Fibroblast of lung (primary cell): ENCODE data around the gene APOBEC4. TPM values are rescaled to one million over a fixed set of nuclear protein-coding genes. Genes with fewer than 3 reads are reported as not detected.

Experiments used
- DNase-seq, 2 donors: peaks; one replicate each; pipeline versions ENCODE4 v3.0.0 to v3.0.0-alpha.2; 2010; ENCODE audit warnings: low read depth in 2 of 2
- H2AFZ ChIP-seq: 2 replicates; pipeline ENCODE4 v1.5.1; 2012; ENCODE audit warnings: low read length, control low read depth, inconsistent platforms
- H3K27ac ChIP-seq: 2 replicates; pipeline ENCODE4 v1.5.1; 2011; ENCODE audit warnings: low read length, control low read depth; ENCODE audit not compliant: insufficient read depth
- H3K27me3 ChIP-seq: 2 replicates; pipeline ENCODE4 v1.5.1; 2011; ENCODE audit warnings: mild to moderate bottlenecking, low read length; ENCODE audit not compliant: control insufficient read depth, insufficient read depth
- H3K36me3 ChIP-seq: 2 replicates; pipeline ENCODE4 v1.5.1; 2011; ENCODE audit warnings: low read length; ENCODE audit not compliant: control insufficient read depth, insufficient read depth
- H3K4me1 ChIP-seq: 2 replicates; pipeline ENCODE4 v1.5.1; 2011; ENCODE audit warnings: low read length; ENCODE audit not compliant: control insufficient read depth, insufficient read depth; ENCODE audit errors: extremely low read depth
- H3K4me2 ChIP-seq: 2 replicates; pipeline ENCODE4 v1.5.1; 2011; ENCODE audit warnings: low read length, control low read depth; ENCODE audit not compliant: insufficient read depth; ENCODE audit errors: extremely low read depth
- H3K4me3 ChIP-seq, 4 experiments: fragments of 200-600 bp in 1 of 4; sonication (generic) in 1 of 4; replicated peaks in 1 of 4; 2 replicates each; pipeline ENCODE4 v1.5.1; 2011 to 2016; ENCODE audit warnings: low read length in 4 of 4, low read depth in 3 of 4, mild to moderate bottlenecking in 3 of 4, control low read depth in 2 of 4, inconsistent platforms in 1 of 4, mixed read lengths in 1 of 4; ENCODE audit not compliant: insufficient read depth in 1 of 4; ENCODE audit errors: control extremely low read depth in 1 of 4
- H3K79me2 ChIP-seq: 2 replicates; pipeline ENCODE4 v1.5.1; 2012; ENCODE audit warnings: mild to moderate bottlenecking, low read length, inconsistent platforms; ENCODE audit not compliant: control insufficient read depth, insufficient read depth
- H3K9ac ChIP-seq: 2 replicates; pipeline ENCODE4 v1.5.1; 2011; ENCODE audit warnings: mild to moderate bottlenecking, low read length, control low read depth; ENCODE audit not compliant: insufficient read depth
- H3K9me3 ChIP-seq: 2 replicates; pipeline ENCODE4 v1.5.1; 2012; ENCODE audit warnings: low read depth, low read length; ENCODE audit not compliant: control insufficient read depth, insufficient read depth
- H4K20me1 ChIP-seq: 2 replicates; pipeline ENCODE4 v1.5.1; 2011; ENCODE audit warnings: low read length; ENCODE audit not compliant: control insufficient read depth, insufficient read depth; ENCODE audit errors: extremely low read depth
- CTCF ChIP-seq, 2 donors: IDR thresholded peaks in 1 of 2; conservative IDR thresholded peaks in 1 of 2; 1 replicate in 1 of 2; 2 replicates in 1 of 2; pipeline ENCODE4 v1.5.1; 2011 to 2012; ENCODE audit warnings: low read length in 2 of 2, control low read depth in 1 of 2, inconsistent platforms in 1 of 2, low read depth in 1 of 2, mild to moderate bottlenecking in 1 of 2
- EZH2 ChIP-seq: IDR thresholded peaks from 2 replicates; pipeline ENCODE4 v1.5.1; 2012; ENCODE audit warnings: low read length, control low read depth, mild to moderate bottlenecking; ENCODE audit errors: missing control alignments
- polyA plus RNA-seq, 2 donors: library from polyadenylated mRNA; depleted of rRNA in 1 of 2; stranded (reverse) in 1 of 2; unstranded in 1 of 2; fragments of >200 nt; gene quantifications; 2 replicates each; pipeline ENCODE4 v1.2.1, GENCODE V29; 2011 to 2012; ENCODE audit warnings: missing spikeins in 1 of 2
- total RNA-seq: library from RNA; depleted of rRNA; stranded (reverse); fragments of >200 nt; gene quantifications from 2 replicates; pipeline ENCODE4 v1.2.1, GENCODE V29; 2014

Gene APOBEC4
- total and polyA plus RNA-seq, 2 donors (not counting 1 experiment from before 2014, with no cell fraction given) = not detected

DNA sequence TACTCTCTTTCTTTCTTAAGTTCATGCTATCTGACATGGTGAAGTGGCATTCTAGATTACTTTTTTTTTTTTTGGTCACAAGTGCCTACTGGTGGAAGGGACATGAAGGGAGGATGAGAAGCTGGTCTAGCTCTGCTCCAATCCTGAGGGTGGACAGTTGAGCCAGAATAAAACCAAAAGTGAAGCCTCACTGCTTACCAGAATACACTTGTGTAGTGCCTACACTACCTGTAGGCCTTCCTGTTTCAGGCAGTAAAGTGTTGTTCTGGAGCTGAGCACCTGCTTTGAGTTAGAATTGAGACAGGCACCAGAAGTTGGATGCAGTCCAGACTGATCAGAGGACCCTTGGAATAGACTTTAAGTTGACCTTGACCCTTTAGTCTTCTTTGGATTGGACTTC is 40.4 kb upstream of the APOBEC4 start:
- Histone ChIP-seq H3K9ac (no peak overlapping the region), H4K20me1 (no peaks in the 10 kb centered on the region), H3K27ac (no peak overlapping the region), H3K4me3 (no peak overlapping the region), H3K9me3 (no peaks in the 10 kb centered on the region), H3K4me1 (no peaks in the 10 kb centered on the region), H3K79me2 (no peaks in the 10 kb centered on the region), H3K36me3 (no peaks in the 10 kb centered on the region), H3K4me2 (no peak overlapping the region), H3K27me3 (no peaks in the 10 kb centered on the region), H2AFZ (no peak overlapping the region)
- TF ChIP-seq CTCF (conservative IDR thresholded peaks at IDR 0.05 in 1 of 2, IDR thresholded peaks at IDR 0.05 in 1 of 2; ENCODE audit: low read depth in 1 of 2, low read length in 2 of 2) (no peak), EZH2 (no peak)
- DNase-seq = no peak

DNA sequence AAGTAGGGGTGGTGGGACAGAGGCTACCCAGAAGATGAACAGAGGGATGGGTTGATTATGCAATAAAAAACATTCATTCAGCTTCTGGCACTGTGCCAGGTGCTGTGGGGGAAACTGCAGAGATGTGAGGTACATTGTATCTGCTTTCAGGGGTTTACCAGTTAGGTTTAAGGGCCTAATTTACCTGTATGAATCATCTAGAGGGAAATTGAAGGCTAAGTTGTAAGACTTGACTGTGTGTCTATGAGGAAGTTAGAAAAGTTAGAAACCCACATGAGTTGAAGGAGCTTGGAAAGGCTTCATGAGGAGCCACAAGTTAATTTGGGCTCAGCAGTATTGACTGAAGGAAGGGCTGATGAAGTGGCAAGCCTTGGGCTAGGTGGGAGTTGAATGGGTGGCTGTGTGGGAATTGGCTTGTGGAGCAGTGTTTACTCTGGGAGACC is 36.7 kb upstream of the APOBEC4 start:
- Histone ChIP-seq H3K4me2 (no peak overlapping the region), H3K27me3 (no peaks in the 10 kb centered on the region), H3K36me3 (no peaks in the 10 kb centered on the region), H3K79me2 (no peaks in the 10 kb centered on the region), H3K4me1 (no peaks in the 10 kb centered on the region), H3K4me3 (no peak overlapping the region), H3K9ac (no peak overlapping the region), H2AFZ (no peak overlapping the region), H3K9me3 (no peaks in the 10 kb centered on the region), H4K20me1 (no peaks in the 10 kb centered on the region), H3K27ac (no peak overlapping the region)
- no peak for TF ChIP-seq CTCF (conservative IDR thresholded peaks at IDR 0.05 in 1 of 2, IDR thresholded peaks at IDR 0.05 in 1 of 2; ENCODE audit: low read depth in 1 of 2, low read length in 2 of 2)
- no peak for TF ChIP-seq EZH2
- no peak for DNase-seq

DNA sequence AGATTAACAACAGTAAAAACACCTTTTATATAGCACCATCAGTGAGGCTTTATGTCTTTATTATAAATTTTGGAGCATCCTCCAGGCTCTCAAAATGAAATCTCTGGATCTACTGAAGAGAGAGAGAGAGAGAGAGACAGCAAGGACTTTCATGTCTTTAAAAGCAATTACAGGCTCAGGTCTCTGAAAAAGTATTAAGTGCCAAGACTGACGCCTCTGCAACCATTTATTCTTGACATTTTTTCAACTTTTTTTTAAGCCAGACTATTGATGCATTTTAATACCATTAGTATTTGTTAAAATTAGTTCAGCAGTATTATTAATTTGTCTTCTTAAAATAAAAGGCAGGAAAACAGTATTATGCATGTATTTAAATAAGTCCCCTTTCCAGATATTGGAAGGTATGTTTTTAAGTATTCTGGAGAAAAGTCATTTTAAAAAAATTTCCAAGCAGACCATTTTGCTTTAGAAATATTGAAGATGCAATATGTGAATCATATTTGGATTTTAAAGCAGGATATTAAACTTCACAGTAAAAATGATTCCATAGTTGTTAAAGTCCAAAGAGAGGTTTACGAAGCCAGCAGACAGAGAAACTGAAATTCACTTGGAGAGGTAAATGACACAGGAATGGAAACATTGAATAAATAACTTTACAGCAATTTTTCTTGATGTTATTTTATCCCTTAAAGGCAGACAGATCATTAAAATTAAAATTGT is 35.4 kb upstream of the APOBEC4 start:
- DNase-seq = no peak
- H3K36me3 ChIP-seq = no peaks in the 10 kb centered on the region
- TF ChIP-seq CTCF (conservative IDR thresholded peaks at IDR 0.05 in 1 of 2, IDR thresholded peaks at IDR 0.05 in 1 of 2; ENCODE audit: low read depth in 1 of 2, low read length in 2 of 2) (no peak), EZH2 (no peak)
- no peak overlapping the region for H3K4me3 ChIP-seq
- H3K4me1 ChIP-seq = no peaks in the 10 kb centered on the region
- no peak overlapping the region for H3K9ac ChIP-seq
- no peaks in the 10 kb centered on the region for H3K79me2 ChIP-seq
- H3K27me3 ChIP-seq = no peaks in the 10 kb centered on the region
- no peaks in the 10 kb centered on the region for H3K9me3 ChIP-seq
- no peak overlapping the region for H2AFZ ChIP-seq
- H3K27ac ChIP-seq = no peak overlapping the region
- no peak overlapping the region for H3K4me2 ChIP-seq
- no peaks in the 10 kb centered on the region for H4K20me1 ChIP-seq
